ENCODE results near the gene UAP1L1. TPM values are rescaled to one million over a fixed set of nuclear protein-coding genes. Genes with fewer than 3 reads are reported as not detected.

Gene UAP1L1
- total RNA-seq, 2 experiments from 2014 or later, result 63.1 to 66.8 TPM

DNA sequence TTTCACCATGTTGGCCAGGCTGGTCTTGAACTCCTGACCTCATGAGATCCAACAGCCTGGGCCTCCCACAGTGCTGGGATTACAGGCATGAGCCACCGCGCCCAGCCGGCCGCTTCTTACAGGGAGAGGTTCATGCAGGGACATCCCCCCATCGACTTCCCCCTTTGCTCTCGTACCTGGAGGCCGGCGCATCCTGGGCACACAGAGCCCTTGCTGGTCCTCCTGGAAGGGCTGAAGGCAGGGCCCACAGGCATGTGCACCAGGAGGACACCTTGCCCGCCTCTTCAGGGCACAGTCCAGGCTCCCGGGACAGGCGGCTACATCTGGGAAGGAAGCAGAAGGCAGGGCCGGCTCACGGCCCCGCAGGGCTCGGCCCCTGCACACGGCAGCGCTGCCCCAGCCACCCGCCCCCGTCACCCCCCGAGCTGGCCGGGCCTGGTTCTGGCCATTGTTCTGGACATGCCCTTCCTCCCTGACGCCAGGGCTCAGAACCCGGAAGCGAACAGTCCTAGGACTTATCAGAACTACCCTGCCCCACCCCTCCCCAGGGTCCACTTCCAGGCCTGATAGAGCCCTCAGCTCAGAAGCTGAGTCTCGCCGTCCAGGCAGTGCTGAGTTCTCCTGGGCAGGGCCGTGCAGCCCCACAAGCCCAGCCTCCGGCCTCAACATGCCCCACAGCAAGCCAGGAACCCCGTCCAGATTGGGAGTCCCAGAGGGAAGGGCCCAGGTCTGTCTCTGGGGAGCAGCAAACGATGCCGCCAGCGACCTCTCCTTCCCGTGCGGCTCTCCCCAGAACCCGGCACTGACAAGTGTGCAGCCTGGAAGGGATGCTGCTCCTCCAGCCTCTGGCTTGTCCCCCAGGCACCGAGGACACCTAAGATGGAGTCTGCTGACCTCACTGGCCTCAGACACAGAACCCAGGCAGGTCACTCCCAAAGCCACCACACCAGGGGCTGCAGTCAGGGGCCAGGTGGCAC lies 34.3 kb upstream of the UAP1L1 start:
- POLR2A ChIA-PET, result no interaction called here
- Mint-ChIP-seq H3K27me3 (ENCODE audit: low read depth) (peaks cover 14% of the 10 kb centered on the region), H3K4me3 (no peak overlapping the region), H3K36me3 (ENCODE audit: low read depth) (no peaks in the 10 kb centered on the region), H3K9me3 (ENCODE audit: insufficient read depth) (no peaks in the 10 kb centered on the region), H3K4me1 (ENCODE audit: low read depth) (peaks cover 15% of the 10 kb centered on the region), H3K27ac (no peak overlapping the region)
- ATAC-seq (no peak), DNase-seq (no peak)
- CTCF ChIA-PET, result interaction anchor here (0.7 to 2.2 kb wide), 2 partner anchors 13 to 25 kb away, joined by 3 to 10 read pairs; no protein-coding TSS in a partner anchor

DNA sequence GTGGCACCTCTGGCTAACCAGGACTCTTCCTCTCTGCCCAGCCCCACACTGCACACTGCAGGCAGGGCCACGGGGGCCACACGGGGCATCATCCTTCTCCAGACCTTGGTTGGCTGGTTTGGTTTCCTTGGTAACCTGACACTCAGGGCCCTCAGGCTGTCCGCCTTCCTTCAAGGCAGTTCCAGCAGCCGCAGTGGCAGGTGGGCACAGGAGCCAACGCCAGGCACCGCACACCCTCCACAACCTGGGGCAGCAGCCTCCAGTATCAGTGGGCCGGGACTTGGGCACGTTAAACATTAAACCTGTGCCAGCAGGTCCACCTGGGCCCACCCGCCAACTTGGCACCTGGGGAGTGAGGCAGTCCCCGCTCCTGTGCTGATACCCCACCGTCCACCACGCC lies 33.3 kb upstream of the UAP1L1 start:
- ChIA-PET CTCF (interaction anchor here (1.5 to 2.2 kb wide), 4 partner anchors 9 to 24 kb away, joined by 4 to 13 read pairs (median 12); no protein-coding TSS in a partner anchor), POLR2A (interaction anchor here (1.4 kb wide), 1 partner anchor 26 kb away, joined by 5 read pairs; the partner anchor contains the start of gene SAPCD2)
- H3K9me3 Mint-ChIP-seq (ENCODE audit: insufficient read depth), result no peaks in the 10 kb centered on the region
- DNase-seq, result no peak
- no peak for ATAC-seq
- no peak overlapping the region for H3K4me3 Mint-ChIP-seq
- no peaks in the 10 kb centered on the region for H3K36me3 Mint-ChIP-seq (ENCODE audit: low read depth)
- H3K27me3 Mint-ChIP-seq (ENCODE audit: low read depth), result peaks cover 14% of the 10 kb centered on the region
- peaks cover 15% of the 10 kb centered on the region for H3K4me1 Mint-ChIP-seq (ENCODE audit: low read depth)
- H3K27ac Mint-ChIP-seq, result no peak overlapping the region

- POLR2A ChIA-PET, result interaction anchor here (0.8 to 1.4 kb wide), 2 partner anchors 10 to 26 kb away, joined by 3 to 5 read pairs; partner anchors contain the start of gene SAPCD2
- Mint-ChIP-seq H3K36me3 (ENCODE audit: low read depth) (no peaks in the 10 kb centered on the region), H3K27me3 (ENCODE audit: low read depth) (peaks cover 18% of the 10 kb centered on the region), H3K4me3 (peak overlapping the region; percentile 71), H3K27ac (no peak overlapping the region), H3K9me3 (ENCODE audit: insufficient read depth) (no peaks in the 10 kb centered on the region), H3K4me1 (ENCODE audit: low read depth) (peaks cover 15% of the 10 kb centered on the region)
- no peak for DNase-seq
- CTCF ChIA-PET, result interaction anchor here (0.8 to 2.2 kb wide), 6 partner anchors 10 to 27 kb away, joined by 3 to 13 read pairs (median 7); no protein-coding TSS in a partner anchor
- ATAC-seq, result no peak
These were observed 32.7 kb upstream of the UAP1L1 start for GRCh38 chr9:137044502-137045177.

- CTCF ChIA-PET, result interaction anchor here (0.6 to 4.8 kb wide), 11 partner anchors 10 to 101 kb away, joined by 3 to 78 read pairs (median 4); partner anchors contain the start of genes FBXW5, MAN1B1 and SAPCD2
- Mint-ChIP-seq H3K4me1 (ENCODE audit: low read depth) (peaks cover 15% of the 10 kb centered on the region), H3K4me3 (peak overlapping the region; percentile 71), H3K27ac (no peak overlapping the region), H3K9me3 (ENCODE audit: insufficient read depth) (no peaks in the 10 kb centered on the region), H3K36me3 (ENCODE audit: low read depth) (no peaks in the 10 kb centered on the region), H3K27me3 (ENCODE audit: low read depth) (peaks cover 26% of the 10 kb centered on the region)
- POLR2A ChIA-PET, result interaction anchor here (0.5 to 1.4 kb wide), 3 partner anchors 11 to 148 kb away, joined by 3 to 5 read pairs (median 4); partner anchors contain the start of gene SAPCD2
- peak; percentile 29 for ATAC-seq
- DNase-seq, result no peak
These were observed 31.8 kb upstream of the UAP1L1 start for GRCh38 chr9:137045294-137046087.

GRCh38 chr9:137046088-137046787 lies 31.1 kb upstream of the UAP1L1 start, which contains the start of gene NPDC1:
TSS of gene NPDC1 (minus strand) at chr9:137046177. CDS start at chr9:137045989, 188 bp downstream.
- no peak within 1 kb of the TSS for H3K27ac Mint-ChIP-seq

DNA sequence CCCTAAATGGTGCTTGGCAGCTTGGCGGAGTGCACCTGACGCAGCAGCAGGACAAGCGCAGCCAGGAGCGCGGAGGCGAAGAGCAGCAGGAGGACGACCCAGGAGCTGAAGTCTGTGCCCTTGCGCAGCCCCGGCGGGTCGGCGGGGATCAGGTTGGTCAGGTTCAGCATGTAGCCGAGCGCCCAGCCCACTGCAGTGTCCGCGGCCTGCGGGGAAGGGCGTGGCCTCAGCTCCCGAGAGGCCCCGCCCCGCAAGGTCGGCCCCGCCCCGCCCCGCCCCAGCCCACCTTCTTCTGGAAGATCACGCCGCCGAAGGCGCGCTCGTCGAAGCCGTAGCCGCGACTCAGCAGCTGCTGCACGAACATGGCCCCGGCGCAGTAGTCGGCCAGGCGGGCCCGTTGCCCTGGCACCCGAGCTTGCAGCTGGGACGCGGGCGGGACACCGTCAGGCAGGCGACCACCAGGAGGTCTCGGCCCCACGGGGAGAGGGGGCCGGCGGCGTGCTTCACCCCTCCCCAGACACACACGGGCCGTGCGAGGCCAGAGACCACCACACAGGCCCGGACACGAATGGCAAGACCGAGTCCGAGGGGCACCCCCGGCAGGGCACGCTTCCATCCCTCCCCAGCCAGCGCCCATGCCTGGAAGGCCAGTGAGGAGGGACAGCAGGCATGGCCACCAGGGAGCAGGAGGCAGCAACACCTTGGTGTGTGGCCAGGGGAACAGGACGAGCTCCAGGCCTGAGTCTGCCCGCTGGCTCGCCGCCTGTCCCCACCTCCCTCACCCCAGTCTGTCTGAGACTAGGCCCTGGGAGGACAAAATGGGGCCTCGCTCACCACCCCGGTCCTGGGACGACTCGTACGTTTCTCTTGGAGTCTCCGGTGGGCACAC lies 28.4 kb upstream of the UAP1L1 start:
- H3K27ac Mint-ChIP-seq, result no peak overlapping the region

More at GRCh38 chr9:137046088-137046787, 31.1 kb upstream of the UAP1L1 start, which contains the start of gene NPDC1:
- POLR2A ChIA-PET, result interaction anchor here (0.7 to 1.5 kb wide), 2 partner anchors 25 to 40 kb away, joined by 3 read pairs; partner anchors contain the start of gene MAN1B1
- Mint-ChIP-seq H3K27me3 (ENCODE audit: low read depth) (peaks cover 28% of the 10 kb centered on the region), H3K4me3 (peak within 1 kb of the TSS; percentile 71), H3K9me3 (ENCODE audit: insufficient read depth) (no peaks in the 10 kb centered on the region), H3K36me3 (ENCODE audit: low read depth) (no peaks in the 10 kb centered on the region), H3K4me1 (ENCODE audit: low read depth) (peaks cover 15% of the 10 kb centered on the region)
- ATAC-seq (peak; percentile 82), DNase-seq (peak; percentile 89)
- CTCF ChIA-PET, result interaction anchor here (0.7 to 4.8 kb wide), 38 partner anchors 9 to 303 kb away, joined by 3 to 78 read pairs (median 4); partner anchors contain the start of genes AJM1, CLIC3, FBXW5 and FUT7

GRCh38 chr9:137049544-137050449 lies 27.5 kb upstream of the UAP1L1 start:
- Mint-ChIP-seq H3K36me3 (ENCODE audit: low read depth) (no peaks in the 10 kb centered on the region), H3K9me3 (ENCODE audit: insufficient read depth) (no peaks in the 10 kb centered on the region), H3K27me3 (ENCODE audit: low read depth) (peaks cover 39% of the 10 kb centered on the region), H3K27ac (no peak overlapping the region), H3K4me3 (no peak overlapping the region), H3K4me1 (ENCODE audit: low read depth) (peaks cover 4% of the 10 kb centered on the region)
- POLR2A ChIA-PET, result no interaction called here
- CTCF ChIA-PET, result interaction anchor here (0.6 to 4.8 kb wide), 5 partner anchors 11 to 18 kb away, joined by 3 to 78 read pairs (median 3); partner anchors contain the start of gene SAPCD2
- ATAC-seq (peak; percentile 35), DNase-seq (peak; percentile 74)

More for the DNA sequence above, 28.4 kb upstream of the UAP1L1 start:
- ChIA-PET CTCF (interaction anchor here (0.8 to 4.8 kb wide), 6 partner anchors 10 to 20 kb away, joined by 3 to 78 read pairs (median 5); partner anchors contain the start of gene SAPCD2), POLR2A (no interaction called here)
- Mint-ChIP-seq H3K4me3 (no peak overlapping the region), H3K36me3 (ENCODE audit: low read depth) (no peaks in the 10 kb centered on the region), H3K4me1 (ENCODE audit: low read depth) (peaks cover 12% of the 10 kb centered on the region), H3K27me3 (ENCODE audit: low read depth) (peaks cover 38% of the 10 kb centered on the region), H3K9me3 (ENCODE audit: insufficient read depth) (no peaks in the 10 kb centered on the region)
- DNase-seq, result no peak
- ATAC-seq, result no peak

- H3K36me3 Mint-ChIP-seq (ENCODE audit: low read depth), result no peaks in the 10 kb centered on the region
- POLR2A ChIA-PET, result no interaction called here
- H3K4me3 Mint-ChIP-seq, result no peak overlapping the region
- CTCF ChIA-PET, result interaction anchor here (0.6 to 4.8 kb wide), 2 partner anchors 16 to 17 kb away, joined by 3 to 78 read pairs; partner anchors contain the start of gene SAPCD2
- H3K27ac Mint-ChIP-seq, result no peak overlapping the region
- ATAC-seq (no peak), DNase-seq (no peak)
- no peaks in the 10 kb centered on the region for H3K4me1 Mint-ChIP-seq (ENCODE audit: low read depth)
- no peaks in the 10 kb centered on the region for H3K9me3 Mint-ChIP-seq (ENCODE audit: insufficient read depth)
- H3K27me3 Mint-ChIP-seq (ENCODE audit: low read depth), result peaks cover 34% of the 10 kb centered on the region
These were observed 26.7 kb upstream of the UAP1L1 start for GRCh38 chr9:137050570-137050969.

- Mint-ChIP-seq H3K4me1 (ENCODE audit: low read depth) (no peaks in the 10 kb centered on the region), H3K27me3 (ENCODE audit: low read depth) (peaks cover 34% of the 10 kb centered on the region), H3K4me3 (no peak overlapping the region), H3K36me3 (ENCODE audit: low read depth) (no peaks in the 10 kb centered on the region), H3K27ac (no peak overlapping the region), H3K9me3 (ENCODE audit: insufficient read depth) (no peaks in the 10 kb centered on the region)
- DNase-seq (no peak), ATAC-seq (no peak)
- ChIA-PET POLR2A (no interaction called here), CTCF (interaction anchor here (1.6 kb wide), 1 partner anchor 17 kb away, joined by 4 read pairs; no protein-coding TSS in a partner anchor)
These were observed 26.1 kb upstream of the UAP1L1 start for GRCh38 chr9:137051145-137051724.
